GM12892 (cell line): Measurements from ENCODE around the gene ZNF503.

Source experiments
- POLR2A ChIP-seq: IDR thresholded peaks from 2 replicates; pipeline ENCODE4 v1.6.1; 2011; ENCODE audit warnings: low read depth, low read length, control low read depth
- POLR2AphosphoS5 ChIP-seq: IDR thresholded peaks from 2 replicates; pipeline ENCODE4 v1.6.1; 2011; ENCODE audit warnings: low read depth, low read length, control low read depth
- TAF1 ChIP-seq: IDR thresholded peaks from 2 replicates; pipeline ENCODE4 v1.6.1; 2011; ENCODE audit warnings: low read depth, mild to moderate bottlenecking, control low read depth, low read length, borderline replicate concordance

DNA sequence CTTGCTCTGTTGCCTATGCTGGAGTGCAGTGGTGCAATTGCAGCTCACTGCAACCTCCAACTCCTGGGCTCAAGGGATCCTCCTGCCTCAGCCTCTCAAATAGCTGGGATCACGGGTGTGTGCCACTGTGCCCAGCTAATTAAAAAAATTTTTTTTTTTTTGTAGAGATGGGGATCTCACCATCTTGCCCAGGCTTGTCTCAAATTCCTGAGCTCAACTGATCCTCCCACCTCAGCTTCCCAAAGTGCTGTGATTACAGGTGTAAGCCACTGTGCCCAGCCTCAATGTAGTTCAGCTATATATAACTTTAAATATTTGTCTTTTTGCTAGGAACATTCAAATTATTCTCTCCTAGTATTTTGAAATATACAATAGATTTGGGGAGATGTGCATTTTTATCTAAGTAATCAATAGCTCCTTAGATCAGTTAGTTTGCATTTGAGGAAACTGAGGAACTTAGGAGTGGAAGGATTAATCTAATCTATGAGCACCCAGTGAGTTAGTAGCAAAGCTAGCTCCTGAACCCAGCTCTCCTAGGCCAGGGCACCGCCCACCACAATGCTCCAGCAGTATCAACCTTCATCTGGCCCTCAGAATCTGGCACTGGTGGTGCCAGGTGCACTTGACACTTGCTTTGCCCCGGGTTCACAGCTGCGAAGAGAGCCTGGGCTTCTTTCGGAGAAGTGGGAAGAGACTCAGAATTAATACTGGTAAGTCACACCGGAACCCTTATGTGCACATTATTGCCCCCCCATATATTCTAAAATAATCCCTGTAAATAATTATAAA is 23.9 kb upstream of the ZNF503 start:
- TF ChIP-seq TAF1 (no peak), POLR2AphosphoS5 (no peak), POLR2A (no peak)
